Gastroesophageal sphincter (tissue), 4 donors: ENCODE measurements around the gene ABLIM2. TPM values are rescaled to one million over a fixed set of nuclear protein-coding genes. Genes with fewer than 3 reads are reported as not detected.

Experiments used
- ATAC-seq: fragments of 150-250 bp; one replicate; pipeline ENCODE4 v1.9.1; 2016; ENCODE audit warnings: mild to moderate bottlenecking, moderate library complexity
- H3K27ac ChIP-seq, 4 donors: fragments of 200-600 bp; sonication (generic) in 3 of 4; 1 replicate in 3 of 4; 2 replicates in 1 of 4; pipeline ENCODE4 v1.5.1; 2016 to 2019
- H3K27me3 ChIP-seq: fragments of 200-600 bp; sonication (generic); one replicate; pipeline ENCODE4 v1.5.1; 2019
- H3K36me3 ChIP-seq, 2 donors: fragments of 200-600 bp; sonication (generic); one replicate each; pipeline ENCODE4 v1.5.1; 2019; ENCODE audit warnings: control low read depth in 1 of 2
- H3K4me1 ChIP-seq, 3 donors: fragments of 200-600 bp; sonication (generic); 1 replicate in 2 of 3; 2 replicates in 1 of 3; pipeline ENCODE4 v1.5.1; 2016 to 2019; ENCODE audit warnings: control low read depth in 2 of 3
- H3K4me3 ChIP-seq, 2 donors: fragments of 200-600 bp; sonication (generic); one replicate each; pipeline ENCODE4 v1.5.1; 2019; ENCODE audit warnings: mild to moderate bottlenecking in 1 of 2, moderate library complexity in 1 of 2
- H3K9me3 ChIP-seq, 3 donors: fragments of 200-600 bp; sonication (generic); one replicate each; pipeline ENCODE4 v1.5.1; 2017 to 2019; ENCODE audit warnings: control low read depth in 2 of 3
- EP300 ChIP-seq: sonication (generic); formaldehyde crosslinking; IDR thresholded peaks from one replicate; pipeline ENCODE4 v1.6.1; 2017; ENCODE audit warnings: antibody characterized with exemption, mild to moderate bottlenecking
- POLR2A ChIP-seq, 2 donors: fragments of 450-650 bp; IDR thresholded peaks; one replicate each; pipeline ENCODE4 v1.6.1; 2017; ENCODE audit warnings: antibody characterized with exemption in 2 of 2, mild to moderate bottlenecking in 2 of 2, moderate library complexity in 1 of 2
- POLR2AphosphoS5 ChIP-seq: sonication (generic); formaldehyde crosslinking; IDR thresholded peaks from one replicate; pipeline ENCODE4 v1.6.1; 2017; ENCODE audit warnings: antibody characterized with exemption
- WGBS, 2 donors: methylation state at CpG; one replicate each; pipeline ENCODE4 v1.1.5; 2018; ENCODE audit warnings: low coverage in 1 of 2; 5-methylcytosine and 5-hydroxymethylcytosine counted together
- total RNA-seq, 4 donors: library from RNA; depleted of rRNA; stranded (reverse); fragments of >200 nt; gene quantifications; one replicate each; pipeline ENCODE4 v1.1.0, GENCODE V29; 2016
- TF ChIP-seq, protein P1 (sequence below), 4 experiments: fragments of 200-600 bp in 2 of 4; fragments of 450-650 bp in 2 of 4; sonication (generic) in 1 of 4; IDR thresholded peaks; one replicate each; pipeline ENCODE4 v1.5.1; 2017 to 2019; ENCODE audit warnings: antibody characterized with exemption in 4 of 4, mild to moderate bottlenecking in 2 of 4, moderate library complexity in 2 of 4

ABLIM2 gene
- total RNA-seq, 4 donors from 2014 or later: 5.0 to 13.5 (median 8.0) TPM

DNA sequence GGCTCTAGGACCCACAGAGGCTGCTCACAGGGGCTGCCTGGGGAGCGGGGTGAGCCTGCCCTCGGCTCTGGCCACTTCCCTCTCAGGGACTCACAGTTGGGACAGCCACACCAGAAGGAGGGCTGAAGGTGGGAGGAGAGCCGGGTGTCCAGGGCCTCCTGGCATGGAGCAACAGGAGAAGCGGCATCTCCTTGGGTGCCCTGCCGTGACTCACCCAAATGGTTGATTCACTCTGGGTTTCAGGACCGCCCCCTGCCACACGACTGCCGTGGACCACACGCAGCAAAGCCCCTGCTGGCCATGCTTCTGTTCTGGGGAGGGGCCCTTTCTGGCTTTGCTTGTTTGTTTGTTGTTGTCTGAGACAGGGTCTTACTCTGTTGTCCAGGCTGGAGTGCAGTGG lies 132.9 kb downstream of the ABLIM2 start:
- no peak for TF ChIP-seq POLR2A (IDR thresholded peaks at IDR 0.05)
- no peak for TF ChIP-seq POLR2AphosphoS5
- TF ChIP-seq, protein P1, sequence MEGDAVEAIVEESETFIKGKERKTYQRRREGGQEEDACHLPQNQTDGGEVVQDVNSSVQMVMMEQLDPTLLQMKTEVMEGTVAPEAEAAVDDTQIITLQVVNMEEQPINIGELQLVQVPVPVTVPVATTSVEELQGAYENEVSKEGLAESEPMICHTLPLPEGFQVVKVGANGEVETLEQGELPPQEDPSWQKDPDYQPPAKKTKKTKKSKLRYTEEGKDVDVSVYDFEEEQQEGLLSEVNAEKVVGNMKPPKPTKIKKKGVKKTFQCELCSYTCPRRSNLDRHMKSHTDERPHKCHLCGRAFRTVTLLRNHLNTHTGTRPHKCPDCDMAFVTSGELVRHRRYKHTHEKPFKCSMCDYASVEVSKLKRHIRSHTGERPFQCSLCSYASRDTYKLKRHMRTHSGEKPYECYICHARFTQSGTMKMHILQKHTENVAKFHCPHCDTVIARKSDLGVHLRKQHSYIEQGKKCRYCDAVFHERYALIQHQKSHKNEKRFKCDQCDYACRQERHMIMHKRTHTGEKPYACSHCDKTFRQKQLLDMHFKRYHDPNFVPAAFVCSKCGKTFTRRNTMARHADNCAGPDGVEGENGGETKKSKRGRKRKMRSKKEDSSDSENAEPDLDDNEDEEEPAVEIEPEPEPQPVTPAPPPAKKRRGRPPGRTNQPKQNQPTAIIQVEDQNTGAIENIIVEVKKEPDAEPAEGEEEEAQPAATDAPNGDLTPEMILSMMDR (IDR thresholded peaks at IDR 0.05): no peak
- no peak for TF ChIP-seq EP300
- Histone ChIP-seq H3K9me3 (no peaks in the 10 kb centered on the region), H3K4me3 (no peak overlapping the region), H3K27ac (no peak overlapping the region), H3K4me1 (no peaks in the 10 kb centered on the region), H3K36me3 (peaks cover 0 to 41% of the 10 kb centered on the region in 2 donors), H3K27me3 (no peaks in the 10 kb centered on the region)
- no peak for ATAC-seq
- 90% methylated on average over 7 of the region's 9 CpGs; no CpG with 5 or more reads in 1 of the 2 donors for WGBS, 2 donors

DNA sequence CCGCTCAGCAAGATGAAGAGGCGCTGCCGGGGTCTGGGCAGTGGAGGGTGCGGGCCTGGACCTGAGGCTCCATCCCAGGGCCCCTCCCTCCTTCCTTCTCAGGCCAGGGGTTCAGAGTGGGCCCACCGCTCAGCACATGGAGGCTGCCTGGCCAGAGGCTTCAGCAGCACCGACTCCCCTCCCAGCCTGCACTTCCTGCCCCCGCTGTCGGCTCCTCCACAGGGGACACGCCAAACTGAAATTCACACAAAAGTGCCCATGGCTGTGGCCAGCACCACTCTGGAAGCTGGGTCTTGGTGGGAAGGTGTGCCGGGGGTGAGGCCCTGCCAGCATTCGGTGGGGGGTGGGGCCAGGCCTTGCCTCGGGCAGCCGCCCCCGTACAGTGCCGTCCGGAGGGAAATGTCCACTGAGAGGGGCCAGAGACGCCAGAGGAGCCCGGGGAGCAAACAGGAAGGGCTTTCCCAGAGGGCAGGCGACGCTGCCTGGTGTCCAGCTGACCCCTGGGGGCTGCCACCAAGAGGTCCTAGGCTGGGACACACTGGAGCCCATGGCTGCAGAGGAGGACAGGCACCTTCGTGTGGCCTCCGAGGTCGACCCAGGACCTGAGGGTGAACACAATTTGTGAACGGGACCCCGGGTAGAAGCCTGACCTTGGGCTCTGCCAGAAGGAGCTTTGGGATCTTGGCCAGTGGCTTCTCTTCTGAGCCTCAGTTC lies 134.4 kb downstream of the ABLIM2 start:
- ATAC-seq: no peak
- no peaks in the 10 kb centered on the region for H3K27me3 ChIP-seq
- TF ChIP-seq EP300 (no peak), POLR2AphosphoS5 (no peak), POLR2A (IDR thresholded peaks at IDR 0.05) (no peak)
- TF ChIP-seq, protein P1 (IDR thresholded peaks at IDR 0.05): no peak
- peaks cover 0 to 33% of the 10 kb centered on the region in 2 donors for H3K36me3 ChIP-seq
- H3K9me3 ChIP-seq: no peaks in the 10 kb centered on the region
- H3K27ac ChIP-seq: no peak overlapping the region
- H3K4me1 ChIP-seq: no peaks in the 10 kb centered on the region
- WGBS, 2 donors: no CpG with 5 or more reads among the region's 25 CpGs
- no peak overlapping the region for H3K4me3 ChIP-seq

DNA sequence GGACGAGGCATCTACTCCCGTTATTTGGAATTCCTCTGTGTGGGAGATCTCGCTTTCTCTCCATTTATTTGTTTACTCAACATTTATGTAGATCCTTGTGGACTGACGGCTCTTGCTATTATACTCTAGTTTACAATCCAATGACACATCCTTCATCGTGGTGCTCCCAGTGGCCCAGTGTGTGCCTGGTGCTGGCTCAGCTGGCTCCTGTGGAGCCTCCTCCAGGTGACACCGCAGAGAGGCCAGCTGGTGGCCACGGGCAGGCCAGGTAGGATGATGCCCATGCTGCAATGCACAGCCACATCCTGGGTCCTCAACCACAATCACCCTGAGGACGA lies 134.9 kb downstream of the ABLIM2 start:
- WGBS, 2 donors: 78 to 80% methylated on average over 1 to 4 of the region's 8 CpGs
- Histone ChIP-seq H3K36me3 (peaks cover 0 to 33% of the 10 kb centered on the region in 2 donors), H3K4me1 (no peaks in the 10 kb centered on the region), H3K4me3 (no peak overlapping the region), H3K27me3 (no peaks in the 10 kb centered on the region), H3K27ac (no peak overlapping the region), H3K9me3 (no peaks in the 10 kb centered on the region)
- ATAC-seq: no peak
- TF ChIP-seq, protein P1 (IDR thresholded peaks at IDR 0.05): no peak
- TF ChIP-seq POLR2AphosphoS5: no peak
- TF ChIP-seq POLR2A (IDR thresholded peaks at IDR 0.05): no peak
- TF ChIP-seq EP300: no peak

DNA sequence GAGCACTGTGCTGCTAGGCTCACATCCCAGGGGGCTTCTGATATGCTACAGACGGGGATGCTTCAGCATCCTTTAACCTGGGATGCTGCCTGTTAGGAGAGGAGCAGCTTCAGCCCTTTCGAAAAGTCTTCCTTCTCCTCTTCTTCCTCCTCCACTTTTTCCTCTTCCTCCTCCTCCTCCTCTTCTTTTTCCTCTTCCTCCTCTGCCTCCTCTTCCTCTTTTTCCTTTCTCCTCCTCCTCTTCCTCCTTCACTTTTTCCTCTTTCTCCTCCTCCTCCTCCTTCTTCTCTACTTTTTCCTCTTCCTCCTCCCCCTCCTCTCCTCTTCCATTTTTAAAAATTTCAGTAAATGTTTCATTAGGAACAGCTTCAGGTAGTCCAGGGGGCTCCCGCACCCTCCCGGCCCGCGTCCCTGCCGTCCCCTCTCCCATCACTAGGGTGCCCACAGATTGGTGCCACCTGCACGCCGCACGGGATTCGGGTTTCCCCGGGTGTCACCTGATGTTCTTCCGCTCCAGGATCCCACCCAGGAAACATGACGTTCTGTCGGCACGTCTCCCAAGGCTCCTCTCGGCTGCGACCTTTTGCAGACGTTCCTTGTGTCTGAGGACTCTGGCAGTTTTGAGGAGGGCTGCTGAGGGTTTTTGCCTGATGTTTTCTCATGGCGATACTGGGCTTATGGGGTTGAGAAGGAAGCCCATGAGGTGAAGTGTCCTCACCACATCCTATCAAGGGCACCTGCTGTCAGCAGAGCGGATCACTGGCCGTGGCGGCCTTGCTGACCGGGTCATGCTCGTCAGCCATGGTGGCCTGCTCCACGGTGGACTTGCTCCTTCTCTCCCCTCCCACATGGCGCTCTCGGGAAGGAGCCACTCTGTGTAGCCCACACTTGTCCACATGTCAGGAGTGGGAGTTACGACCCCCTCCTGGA lies 135.6 kb downstream of the ABLIM2 start:
- H3K4me1 ChIP-seq: no peaks in the 10 kb centered on the region
- TF ChIP-seq POLR2AphosphoS5 (no peak), POLR2A (IDR thresholded peaks at IDR 0.05) (no peak), EP300 (no peak)
- TF ChIP-seq, protein P1 (IDR thresholded peaks at IDR 0.05): no peak
- no peaks in the 10 kb centered on the region for H3K27me3 ChIP-seq
- H3K9me3 ChIP-seq: no peaks in the 10 kb centered on the region
- WGBS, 2 donors: 82 to 85% methylated on average over 16 to 25 of the region's 29 CpGs
- H3K4me3 ChIP-seq: no peak overlapping the region
- H3K36me3 ChIP-seq: peaks cover 0 to 32% of the 10 kb centered on the region in 2 donors
- ATAC-seq: no peak
- no peak overlapping the region for H3K27ac ChIP-seq
